HepG2 (cell line): ENCODE data around the gene LSM12. TPM values are rescaled to one million over a fixed set of nuclear protein-coding genes. Genes with fewer than 3 reads are reported as not detected.

ENCODE experiments used
- ARNTL ChIP-seq: sonication (generic); formaldehyde crosslinking; IDR thresholded peaks from 2 replicates; pipeline ENCODE4 v1.4.0; 2020; ENCODE audit warnings: mild to moderate bottlenecking, missing genetic modification reagents
- ATF5 ChIP-seq: sonication (generic); formaldehyde crosslinking; IDR thresholded peaks from 2 replicates; pipeline ENCODE4 v1.4.0; 2020; ENCODE audit warnings: mild to moderate bottlenecking, low read depth, missing genetic modification reagents
- BCL3 ChIP-seq: sonication (generic); formaldehyde crosslinking; IDR thresholded peaks from 2 replicates; pipeline ENCODE4 v1.5.1; 2020; ENCODE audit warnings: mild to moderate bottlenecking, missing genetic modification reagents, moderate library complexity
- EEA1 ChIP-seq: sonication (generic); formaldehyde crosslinking; IDR thresholded peaks from 2 replicates; pipeline ENCODE4 v1.5.1; 2020; ENCODE audit warnings: mild to moderate bottlenecking, missing genetic modification reagents, borderline replicate concordance
- GZF1 ChIP-seq: sonication (generic); formaldehyde crosslinking; IDR thresholded peaks from 2 replicates; pipeline ENCODE4 v1.5.1; 2020; ENCODE audit warnings: mild to moderate bottlenecking, missing genetic modification reagents
- KDM1A ChIP-seq: IDR thresholded peaks from 2 replicates; pipeline ENCODE4 v1.6.1; 2016; ENCODE audit warnings: missing compliant biosample characterization
- KMT2B ChIP-seq: IDR thresholded peaks from 2 replicates; pipeline ENCODE4 v1.6.1; 2016; ENCODE audit warnings: missing genetic modification reagents, missing compliant biosample characterization
- MYNN ChIP-seq: sonication (generic); formaldehyde crosslinking; IDR thresholded peaks from 2 replicates; pipeline ENCODE4 v1.4.0; 2020; ENCODE audit warnings: mild to moderate bottlenecking, low read depth, missing genetic modification reagents
- NR2F1 ChIP-seq, 2 experiments: fragments of 450-650 bp in 1 of 2; formaldehyde crosslinking in 1 of 2; IDR thresholded peaks; 2 replicates each; pipeline versions ENCODE4 v1.5.0 to v1.6.1; 2016 to 2020; ENCODE audit warnings: mild to moderate bottlenecking in 1 of 2, missing compliant biosample characterization in 1 of 2, missing genetic modification reagents in 1 of 2, moderate library complexity in 1 of 2
- SNAPC5 ChIP-seq: sonication (generic); formaldehyde crosslinking; IDR thresholded peaks from 2 replicates; pipeline ENCODE4 v1.8.1; 2023; ENCODE audit warnings: mild to moderate bottlenecking, missing genetic modification reagents, borderline replicate concordance
- SYNCRIP ChIP-seq: fragments of 200-400 bp; formaldehyde crosslinking; IDR thresholded peaks from 2 replicates; pipeline ENCODE4 v1.6.1; 2018; ENCODE audit warnings: mild to moderate bottlenecking, low read depth, low read length; ENCODE audit not compliant: insufficient read depth
- THAP8 ChIP-seq: sonication (generic); formaldehyde crosslinking; IDR thresholded peaks from 2 replicates; pipeline ENCODE4 v1.5.1; 2020; ENCODE audit warnings: missing genetic modification reagents, mild to moderate bottlenecking, borderline replicate concordance
- ZBTB1 ChIP-seq: sonication (generic); formaldehyde crosslinking; IDR thresholded peaks from 2 replicates; pipeline ENCODE4 v1.4.0; 2020; ENCODE audit warnings: missing genetic modification reagents, borderline replicate concordance
- ZFAT ChIP-seq: sonication (generic); formaldehyde crosslinking; conservative IDR thresholded peaks from 2 replicates; pipeline ENCODE4 v1.8.1; 2023; ENCODE audit warnings: missing genetic modification reagents, inconsistent platforms
- ZFP36L1 ChIP-seq: sonication (generic); formaldehyde crosslinking; IDR thresholded peaks from 2 replicates; pipeline ENCODE4 v1.8.0; 2022; ENCODE audit warnings: mild to moderate bottlenecking, missing genetic modification reagents, moderate library complexity
- ZFP62 ChIP-seq: sonication (generic); formaldehyde crosslinking; IDR thresholded peaks from 2 replicates; pipeline ENCODE4 v1.4.0; 2020; ENCODE audit warnings: missing genetic modification reagents
- ZFP91 ChIP-seq: sonication (generic); formaldehyde crosslinking; IDR thresholded peaks from 2 replicates; pipeline ENCODE4 v1.9.0; 2022; ENCODE audit warnings: missing genetic modification reagents, mild to moderate bottlenecking, borderline replicate concordance
- ZNF432 ChIP-seq: sonication (generic); formaldehyde crosslinking; IDR thresholded peaks from 2 replicates; pipeline ENCODE4 v1.5.0; 2020; ENCODE audit warnings: missing genetic modification reagents, mild to moderate bottlenecking, borderline replicate concordance
- ZNF549 ChIP-seq: sonication (generic); formaldehyde crosslinking; IDR thresholded peaks from 2 replicates; pipeline ENCODE4 v1.5.0; 2020; ENCODE audit warnings: missing genetic modification reagents
- ZNF550 ChIP-seq: sonication (generic); formaldehyde crosslinking; IDR thresholded peaks from 2 replicates; pipeline ENCODE4 v1.4.0; 2020; ENCODE audit warnings: mild to moderate bottlenecking, missing genetic modification reagents, borderline replicate concordance
- ZNF883 ChIP-seq: sonication (generic); formaldehyde crosslinking; IDR thresholded peaks from 2 replicates; pipeline ENCODE4 v1.5.1; 2020; ENCODE audit warnings: mild to moderate bottlenecking, missing genetic modification reagents; ENCODE audit errors: not compliant biosample characterization
- polyA plus RNA-seq, 8 experiments: library from polyadenylated mRNA; depleted of rRNA in 3 of 8; stranded (reverse) in 7 of 8; unstranded in 1 of 8; fragments of >200 nt; fragmentation: Illumina TruSeq in 4 of 8; extraction: Trizol in 4 of 8; gene quantifications; 2 replicates each; pipeline versions ENCODE4 v1.2.1 to v1.2.3, GENCODE V29; 2011 to 2016; ENCODE audit warnings: low read depth in 4 of 8, missing spikeins in 1 of 8, mixed read lengths in 1 of 8; ENCODE audit not compliant: insufficient read depth in 1 of 8
- total RNA-seq, 5 experiments: library from RNA; depleted of rRNA; stranded (reverse); fragments of >200 nt; fragmentation: Illumina TruSeq; extraction: Trizol; gene quantifications; 2 replicates each; pipeline ENCODE4 v1.2.3, GENCODE V29; 2016; ENCODE audit warnings: low read depth in 1 of 5
- TF ChIP-seq, protein P1 (sequence below), 2 experiments: sonication (generic) in 1 of 2; formaldehyde crosslinking in 1 of 2; IDR thresholded peaks; 2 replicates each; pipeline versions ENCODE4 v1.5.1 to v1.6.1; 2011 to 2020; ENCODE audit warnings: borderline replicate concordance in 1 of 2, low read depth in 1 of 2, low read length in 1 of 2, mild to moderate bottlenecking in 1 of 2, missing genetic modification reagents in 1 of 2, moderate library complexity in 1 of 2

Gene LSM12
- total and polyA plus RNA-seq, 2 of the 13 experiments (the other 11 are each of a cell fraction or from before 2014, with no cell fraction given), result 52.8 to 55.7 TPM

DNA sequence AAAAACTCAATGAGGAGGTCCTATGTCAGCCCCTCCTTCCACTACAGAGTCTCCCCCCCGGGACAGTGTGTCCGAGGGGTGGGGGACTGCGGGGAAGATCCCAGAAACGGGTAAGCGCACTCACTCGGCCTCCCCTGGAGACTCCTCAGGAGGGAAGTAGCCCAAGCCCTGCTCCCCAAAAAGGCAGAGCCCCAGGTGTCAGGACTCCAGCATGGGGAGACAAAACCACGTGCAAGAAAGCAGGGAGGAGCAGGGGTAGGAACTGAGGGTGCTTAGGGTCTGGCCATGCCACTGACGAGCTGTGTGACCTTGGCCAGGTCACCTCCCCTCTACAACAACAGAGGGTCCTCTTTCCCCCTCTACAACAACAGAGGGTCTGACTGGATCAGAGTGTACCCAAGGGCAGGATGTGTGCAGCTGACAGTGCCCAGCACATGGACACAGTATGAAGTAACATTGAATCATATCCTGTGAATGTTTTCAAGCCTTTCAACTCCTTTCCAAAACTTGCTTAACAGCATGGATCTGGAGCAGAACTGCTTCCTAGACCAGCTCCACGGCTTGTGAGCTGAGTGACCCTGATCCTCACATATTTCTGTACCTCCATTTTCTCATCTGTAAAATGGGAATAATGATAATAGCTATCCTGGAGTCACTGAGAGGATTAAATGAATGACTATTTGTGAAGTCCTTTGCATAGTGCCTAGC, 64.2 kb downstream of the LSM12 start (continued):
- TF ChIP-seq KDM1A (peak; percentile 99), ZFP36L1 (CRISPR knock-in tag) (no peak), BCL3 (CRISPR knock-in tag) (no peak), ZNF883 (CRISPR knock-in tag) (no peak), SNAPC5 (CRISPR knock-in tag) (no peak), THAP8 (CRISPR knock-in tag) (no peak), SYNCRIP (no peak), ATF5 (CRISPR knock-in tag) (no peak), EEA1 (CRISPR knock-in tag) (no peak), KMT2B (CRISPR knock-in tag) (peak; percentile 49; the same call in 1 of the 2 replicates), ARNTL (CRISPR knock-in tag) (no peak; the same call in 1 of the 2 replicates), ZFP91 (CRISPR knock-in tag) (no peak), ZFAT (CRISPR knock-in tag) (no peak), ZFP62 (no peak), ZNF550 (CRISPR knock-in tag) (no peak; the same call in 1 of the 2 replicates), GZF1 (CRISPR knock-in tag) (no peak), ZBTB1 (no peak), MYNN (CRISPR knock-in tag) (no peak; the same call in 1 of the 2 replicates), ZNF549 (CRISPR knock-in tag) (no peak), ZNF432 (CRISPR knock-in tag) (no peak), NR2F1 (CRISPR knock-in tag; IDR thresholded peaks at IDR 0.05) (peak in 1 of 2 experiments; percentile 36; a peak in 3 of 4 replicates)
- TF ChIP-seq, protein P1, sequence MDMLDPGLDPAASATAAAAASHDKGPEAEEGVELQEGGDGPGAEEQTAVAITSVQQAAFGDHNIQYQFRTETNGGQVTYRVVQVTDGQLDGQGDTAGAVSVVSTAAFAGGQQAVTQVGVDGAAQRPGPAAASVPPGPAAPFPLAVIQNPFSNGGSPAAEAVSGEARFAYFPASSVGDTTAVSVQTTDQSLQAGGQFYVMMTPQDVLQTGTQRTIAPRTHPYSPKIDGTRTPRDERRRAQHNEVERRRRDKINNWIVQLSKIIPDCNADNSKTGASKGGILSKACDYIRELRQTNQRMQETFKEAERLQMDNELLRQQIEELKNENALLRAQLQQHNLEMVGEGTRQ (IDR thresholded peaks at IDR 0.05; ENCODE audit: low read depth, low read length), result no peak
- TF ChIP-seq, protein P1 (CRISPR knock-in tag; IDR thresholded peaks at IDR 0.05; ENCODE audit: borderline replicate concordance), result no peak
